Ovary (tissue), 3 donors: Measurements from ENCODE around the gene ROM1.

Experiments
- CTCF ChIP-seq, 3 donors: fragments of 450-650 bp in 2 of 3; fragments of 200-600 bp in 1 of 3; IDR thresholded peaks; one replicate each; pipeline versions ENCODE4 v1.5.1 to v1.8.0; 2016 to 2022; ENCODE audit warnings: antibody characterized with exemption in 3 of 3, mild to moderate bottlenecking in 1 of 3
- EP300 ChIP-seq: sonication (generic); formaldehyde crosslinking; IDR thresholded peaks from one replicate; pipeline ENCODE4 v1.6.1; 2017; ENCODE audit warnings: antibody characterized with exemption
- POLR2A ChIP-seq: fragments of 450-650 bp; IDR thresholded peaks from one replicate; pipeline ENCODE4 v1.6.1; 2017; ENCODE audit warnings: antibody characterized with exemption, mild to moderate bottlenecking, moderate library complexity
- donor health status: DM: no; HTN: no; CAD: no.

DNA sequence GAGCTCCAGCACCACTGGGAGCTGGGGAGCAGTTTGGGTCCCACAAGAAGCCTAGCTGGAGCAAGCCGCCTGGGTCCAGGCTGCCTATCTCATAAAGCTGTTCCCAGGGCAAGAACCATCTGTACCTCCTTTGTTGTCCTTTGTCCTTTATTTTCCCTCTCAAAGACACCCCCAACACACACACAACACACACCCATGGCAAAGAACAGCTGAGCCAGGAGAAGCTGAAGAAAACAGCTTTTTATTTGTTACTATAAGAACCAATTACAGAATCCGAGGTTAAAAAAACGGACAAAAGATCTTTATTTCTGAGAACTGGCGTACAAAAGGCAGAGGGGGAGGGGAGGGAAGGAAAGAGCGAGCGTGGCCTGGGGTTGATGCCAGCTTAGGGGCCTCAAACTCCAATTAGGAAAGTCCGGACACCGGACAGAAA, 20.1 kb upstream of the ROM1 start:
- TF ChIP-seq CTCF (IDR thresholded peaks at IDR 0.05) (no peak), POLR2A (no peak), EP300 (no peak)
